Gastroesophageal sphincter (tissue), 4 donors: ENCODE data around the gene BAZ2B. TPM values are rescaled to one million over a fixed set of nuclear protein-coding genes. Genes with fewer than 3 reads are reported as not detected.

Source experiments
- ATAC-seq: fragments of 150-250 bp; one replicate; pipeline ENCODE4 v1.9.1; 2016; ENCODE audit warnings: mild to moderate bottlenecking, moderate library complexity
- H3K27ac ChIP-seq, 4 donors: fragments of 200-600 bp; sonication (generic) in 3 of 4; 1 replicate in 3 of 4; 2 replicates in 1 of 4; pipeline ENCODE4 v1.5.1; 2016 to 2019
- H3K27me3 ChIP-seq: fragments of 200-600 bp; sonication (generic); one replicate; pipeline ENCODE4 v1.5.1; 2019
- H3K36me3 ChIP-seq, 2 donors: fragments of 200-600 bp; sonication (generic); one replicate each; pipeline ENCODE4 v1.5.1; 2019; ENCODE audit warnings: control low read depth in 1 of 2
- H3K4me1 ChIP-seq, 3 donors: fragments of 200-600 bp; sonication (generic); 1 replicate in 2 of 3; 2 replicates in 1 of 3; pipeline ENCODE4 v1.5.1; 2016 to 2019; ENCODE audit warnings: control low read depth in 2 of 3
- H3K4me3 ChIP-seq, 2 donors: fragments of 200-600 bp; sonication (generic); one replicate each; pipeline ENCODE4 v1.5.1; 2019; ENCODE audit warnings: mild to moderate bottlenecking in 1 of 2, moderate library complexity in 1 of 2
- H3K9me3 ChIP-seq, 3 donors: fragments of 200-600 bp; sonication (generic); one replicate each; pipeline ENCODE4 v1.5.1; 2017 to 2019; ENCODE audit warnings: control low read depth in 2 of 3
- CTCF ChIP-seq, 4 experiments: fragments of 200-600 bp in 2 of 4; fragments of 450-650 bp in 2 of 4; sonication (generic) in 1 of 4; IDR thresholded peaks; one replicate each; pipeline ENCODE4 v1.5.1; 2017 to 2019; ENCODE audit warnings: antibody characterized with exemption in 4 of 4, mild to moderate bottlenecking in 2 of 4, moderate library complexity in 2 of 4
- EP300 ChIP-seq: sonication (generic); formaldehyde crosslinking; IDR thresholded peaks from one replicate; pipeline ENCODE4 v1.6.1; 2017; ENCODE audit warnings: antibody characterized with exemption, mild to moderate bottlenecking
- POLR2A ChIP-seq, 2 donors: fragments of 450-650 bp; IDR thresholded peaks; one replicate each; pipeline ENCODE4 v1.6.1; 2017; ENCODE audit warnings: antibody characterized with exemption in 2 of 2, mild to moderate bottlenecking in 2 of 2, moderate library complexity in 1 of 2
- POLR2AphosphoS5 ChIP-seq: sonication (generic); formaldehyde crosslinking; IDR thresholded peaks from one replicate; pipeline ENCODE4 v1.6.1; 2017; ENCODE audit warnings: antibody characterized with exemption
- WGBS, 2 donors: methylation state at CpG; one replicate each; pipeline ENCODE4 v1.1.5; 2018; ENCODE audit warnings: low coverage in 1 of 2; 5-methylcytosine and 5-hydroxymethylcytosine counted together
- total RNA-seq, 4 donors: library from RNA; depleted of rRNA; stranded (reverse); fragments of >200 nt; gene quantifications; one replicate each; pipeline ENCODE4 v1.1.0, GENCODE V29; 2016

Gene BAZ2B
- total RNA-seq, 4 donors from 2014 or later: 77.9 to 198 (median 113) TPM

GRCh38 chr2:159456500-159457426, 159.6 kb downstream of the BAZ2B start:
- TF ChIP-seq POLR2AphosphoS5 (no peak), POLR2A (IDR thresholded peaks at IDR 0.05) (no peak)
- Histone ChIP-seq H3K4me3 (no peak overlapping the region), H3K4me1 (peaks cover 3 to 51% (median 4%) of the 10 kb centered on the region in 3 donors), H3K27me3 (no peaks in the 10 kb centered on the region), H3K9me3 (no peaks in the 10 kb centered on the region), H3K27ac (peak overlapping the region in 1 of 4 donors; percentile 9), H3K36me3 (no peaks in the 10 kb centered on the region)
- WGBS, 2 donors: 20 to 42% methylated on average over 5 of the region's 5 CpGs
- ATAC-seq: no peak

GRCh38 chr2:159455330-159455918, 160.9 kb downstream of the BAZ2B start:
- TF ChIP-seq POLR2A (IDR thresholded peaks at IDR 0.05) (no peak), CTCF (IDR thresholded peaks at IDR 0.05) (no peak), POLR2AphosphoS5 (no peak), EP300 (no peak)
- Histone ChIP-seq H3K27ac (no peak overlapping the region), H3K36me3 (no peaks in the 10 kb centered on the region), H3K27me3 (no peaks in the 10 kb centered on the region), H3K4me3 (no peak overlapping the region), H3K9me3 (no peaks in the 10 kb centered on the region), H3K4me1 (peaks cover 3 to 45% (median 4%) of the 10 kb centered on the region in 3 donors)
- no peak for ATAC-seq

GRCh38 chr2:159454185-159454584, 162.2 kb downstream of the BAZ2B start:
- H3K27me3 ChIP-seq: no peaks in the 10 kb centered on the region
- no peaks in the 10 kb centered on the region for H3K36me3 ChIP-seq
- no peaks in the 10 kb centered on the region for H3K9me3 ChIP-seq
- peaks cover 3 to 34% (median 4%) of the 10 kb centered on the region in 3 donors for H3K4me1 ChIP-seq
- TF ChIP-seq POLR2AphosphoS5: no peak
- no peak for TF ChIP-seq CTCF (IDR thresholded peaks at IDR 0.05)
- TF ChIP-seq EP300: no peak
- no peak for TF ChIP-seq POLR2A (IDR thresholded peaks at IDR 0.05)
- no peak for ATAC-seq
- no peak overlapping the region for H3K4me3 ChIP-seq
- H3K27ac ChIP-seq: no peak overlapping the region

GRCh38 chr2:159450180-159450579, 166.2 kb downstream of the BAZ2B start:
- no peak for ATAC-seq

More at GRCh38 chr2:159450180-159450579, 166.2 kb downstream of the BAZ2B start:
- Histone ChIP-seq H3K27ac (no peak overlapping the region), H3K36me3 (peaks cover 0 to 29% of the 10 kb centered on the region in 2 donors), H3K4me3 (no peak overlapping the region), H3K4me1 (peaks cover 0 to 5% (median under 1%) of the 10 kb centered on the region in 3 donors), H3K9me3 (no peaks in the 10 kb centered on the region), H3K27me3 (no peaks in the 10 kb centered on the region)
- WGBS, 2 donors: 72 to 100% methylated on average over 3 of the region's 3 CpGs
- TF ChIP-seq EP300 (no peak), POLR2A (IDR thresholded peaks at IDR 0.05) (no peak), CTCF (IDR thresholded peaks at IDR 0.05) (no peak), POLR2AphosphoS5 (no peak)
